ENCODE measurements around the gene SLC6A18.
"Not testable (repeated sequence)": the region's sequence is repeated elsewhere in the genome, so short reads cannot be mapped to it uniquely, and the experiment has no call there.

Gene SLC6A18

GRCh38 chr5:1254196-1254595 lies 29.0 kb downstream of the SLC6A18 start:
- no peak for DNase-seq (ENCODE audit: low spot score)

- no peak for DNase-seq (ENCODE audit: low spot score)
These were observed 29.9 kb downstream of the SLC6A18 start for GRCh38 chr5:1255081-1255561.

GRCh38 chr5:1256776-1257175 lies 31.6 kb downstream of the SLC6A18 start:
- DNase-seq (ENCODE audit: low spot score): no peak

- DNase-seq (ENCODE audit: low spot score): no peak
These were observed 32.2 kb downstream of the SLC6A18 start for GRCh38 chr5:1257363-1257762.

- no peak for DNase-seq (ENCODE audit: low spot score)
These were observed 32.7 kb downstream of the SLC6A18 start for GRCh38 chr5:1257841-1258240.

- no peak for DNase-seq (ENCODE audit: low spot score)
These were observed 34.8 kb downstream of the SLC6A18 start for GRCh38 chr5:1259806-1260480.

- DNase-seq (ENCODE audit: low spot score): no peak
These were observed 36.5 kb downstream of the SLC6A18 start for GRCh38 chr5:1261643-1262042.

GRCh38 chr5:1262381-1262780 lies 37.2 kb downstream of the SLC6A18 start:
- DNase-seq (ENCODE audit: low spot score): no peak

- DNase-seq (ENCODE audit: low spot score): no peak
These were observed 39.0 kb downstream of the SLC6A18 start for GRCh38 chr5:1264211-1264610.

GRCh38 chr5:1265026-1265425 lies 39.8 kb downstream of the SLC6A18 start:
- DNase-seq (ENCODE audit: low spot score): no peak

- no peak for DNase-seq (ENCODE audit: low spot score)
These were observed 40.6 kb downstream of the SLC6A18 start for GRCh38 chr5:1265461-1266455.

GRCh38 chr5:1266791-1267190 lies 41.6 kb downstream of the SLC6A18 start:
- DNase-seq (ENCODE audit: low spot score): no peak

- DNase-seq (ENCODE audit: low spot score): not testable (repeated sequence)
These were observed 42.3 kb downstream of the SLC6A18 start for GRCh38 chr5:1267464-1267863.

- no peak for DNase-seq (ENCODE audit: low spot score)
These were observed 42.9 kb downstream of the SLC6A18 start for GRCh38 chr5:1268056-1268455.

GRCh38 chr5:1268666-1269065 lies 43.5 kb downstream of the SLC6A18 start:
- DNase-seq (ENCODE audit: low spot score): no peak

GRCh38 chr5:1270426-1270825 lies 45.2 kb downstream of the SLC6A18 start:
- no peak for DNase-seq (ENCODE audit: low spot score)

GRCh38 chr5:1270933-1271914 lies 46.0 kb downstream of the SLC6A18 start:
- DNase-seq (ENCODE audit: low spot score): no peak

- DNase-seq (ENCODE audit: low spot score): no peak
These were observed 47.0 kb downstream of the SLC6A18 start for GRCh38 chr5:1272201-1272600.

GRCh38 chr5:1273745-1274144 lies 48.6 kb downstream of the SLC6A18 start:
- DNase-seq (ENCODE audit: low spot score): no peak

GRCh38 chr5:1274471-1274870 lies 49.3 kb downstream of the SLC6A18 start:
- no peak for DNase-seq (ENCODE audit: low spot score)
